ENCODE results near the gene SDHA.

The SDHA gene

DNA sequence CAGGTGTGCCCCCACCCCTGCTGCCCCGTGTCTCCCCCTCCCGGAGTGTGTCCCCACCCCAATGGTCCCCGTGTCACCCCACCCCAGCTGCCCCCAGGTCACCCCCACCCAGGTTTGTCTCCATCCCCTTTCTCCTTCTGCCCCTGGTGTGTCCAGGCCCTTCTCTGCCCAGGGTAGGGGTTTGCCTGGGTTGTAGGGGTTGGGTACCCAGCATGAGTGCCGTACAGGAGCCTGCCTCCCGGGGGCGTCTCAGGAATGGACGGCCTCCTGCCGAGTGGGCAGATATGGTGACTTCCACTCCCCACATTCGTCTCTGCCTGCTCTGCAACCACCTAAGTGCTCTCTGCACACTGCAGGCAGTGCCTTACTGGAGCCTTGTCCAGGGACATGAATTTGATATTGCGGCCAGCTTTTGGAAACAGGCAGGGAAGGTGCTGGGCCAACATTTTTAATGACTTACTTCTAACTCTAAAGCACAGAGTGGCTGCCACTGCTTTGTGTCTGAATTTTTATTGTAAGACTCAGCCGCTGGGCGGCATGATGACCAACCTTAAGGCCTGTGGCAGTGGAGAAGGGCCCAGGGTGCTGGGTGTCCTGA is 20.1 kb upstream of the SDHA start:
- Histone ChIP-seq H3K36me3 (ENCODE audit: control insufficient read depth in 2 of 2, insufficient read depth in 1 of 2, low read length in 2 of 2) (no peaks in the 10 kb centered on the region; a peak in 1 of 3 replicates), H3K27ac (ENCODE audit: extremely low read depth, low read depth, low read length) (no peak overlapping the region), H3K9me3 (ENCODE audit: control insufficient read depth, insufficient read depth, low read depth, low read length) (no peaks in the 10 kb centered on the region), H3K4me3 (ENCODE audit: low read depth, low read length) (no peak overlapping the region), H3K4me1 (ENCODE audit: control insufficient read depth, insufficient read depth, low read length) (no peaks in the 10 kb centered on the region)
- TF ChIP-seq GLIS1 (tag by site-specific recombination; IDR thresholded peaks at IDR 0.05) (peak; percentile 45; the same call in 1 of the 2 replicates), ZNF394 (tag by site-specific recombination; IDR thresholded peaks at IDR 0.05; ENCODE audit: borderline replicate concordance) (no peak), EGR2 (tag by site-specific recombination; IDR thresholded peaks at IDR 0.05; ENCODE audit: low read depth) (0 out of 2 replicates have a peak, but pooled peaks have one; percentile 22), ZNF274 (IDR thresholded peaks at IDR 0.05; ENCODE audit: low read length) (no peak), ZNF274 (tag by site-specific recombination; IDR thresholded peaks at IDR 0.05; ENCODE audit: borderline replicate concordance) (no peak), ZNF140 (tag by site-specific recombination; IDR thresholded peaks at IDR 0.05) (no peak), ZNF501 (tag by site-specific recombination; IDR thresholded peaks at IDR 0.05) (no peak), ZNF341 (tag by site-specific recombination; IDR thresholded peaks at IDR 0.05; ENCODE audit: low read depth) (0 out of 2 replicates have a peak, but pooled peaks have one; percentile 15), ZNF704 (tag by site-specific recombination; IDR thresholded peaks at IDR 0.05) (no peak), ZFHX2 (tag by site-specific recombination; conservative IDR thresholded peaks at IDR 0.05) (peak; percentile 34; the same call in 1 of the 2 replicates), BCL11B (tag by site-specific recombination; IDR thresholded peaks at IDR 0.05; ENCODE audit: low read depth) (no peak), ZIC2 (tag by site-specific recombination; IDR thresholded peaks at IDR 0.05) (peak; percentile 85)
- ChIA-PET CTCF (no interaction called here), POLR2A (no interaction called here)

- CTCF ChIA-PET, result no interaction called here
- TF ChIP-seq TRIM28 (IDR thresholded peaks at IDR 0.05; ENCODE audit: borderline replicate concordance, low read length) (no peak), ZNF629 (tag by site-specific recombination; IDR thresholded peaks at IDR 0.05) (no peak), SP3 (tag by site-specific recombination; IDR thresholded peaks at IDR 0.05) (no peak), SCRT1 (tag by site-specific recombination; IDR thresholded peaks at IDR 0.05; ENCODE audit: borderline replicate concordance) (no peak), ZNF311 (tag by site-specific recombination; IDR thresholded peaks at IDR 0.05; ENCODE audit: borderline replicate concordance) (no peak), ZXDB (tag by site-specific recombination; IDR thresholded peaks at IDR 0.05) (no peak), ZNF292 (tag by site-specific recombination; IDR thresholded peaks at IDR 0.05; ENCODE audit: borderline replicate concordance, low read depth) (no peak), ZNF624 (tag by site-specific recombination; IDR thresholded peaks at IDR 0.05) (no peak), ZBTB49 (tag by site-specific recombination; IDR thresholded peaks at IDR 0.05; ENCODE audit: low read depth) (no peak), ZNF660 (tag by site-specific recombination; IDR thresholded peaks at IDR 0.05) (no peak)
- H3K27ac ChIP-seq (ENCODE audit: extremely low read depth, low read depth, low read length), result no peak overlapping the region
Observed at GRCh38 chr5:198516-199196, 19.5 kb upstream of the SDHA start.

More at GRCh38 chr5:198516-199196, 19.5 kb upstream of the SDHA start:
- Histone ChIP-seq H3K9me3 (ENCODE audit: control insufficient read depth, insufficient read depth, low read depth, low read length) (no peaks in the 10 kb centered on the region), H3K4me3 (ENCODE audit: low read depth, low read length) (no peak overlapping the region), H3K36me3 (ENCODE audit: control insufficient read depth in 2 of 2, insufficient read depth in 1 of 2, low read length in 2 of 2) (peaks cover 0 to 5% of the 10 kb centered on the region in 2 experiments; a peak in 2 of 3 replicates), H3K4me1 (ENCODE audit: control insufficient read depth, insufficient read depth, low read length) (no peaks in the 10 kb centered on the region)
- POLR2A ChIA-PET, result no interaction called here
